Activated T-helper 1 cell treated with anti-CD3 and anti-CD28 coated beads, Interleukin-12 subunit alpha, Interleukin-12 subunit beta, Interleukin-2, Interleukin-4 antibody, amounts not matched to agents 30 ng/mL and 10 ng/mL and 1 ng/mL, durations not matched to agents 14 hours and 24 hours and 36 hours (primary cell): Measurements from ENCODE around the gene TPI1. TPM values are rescaled to one million over a fixed set of nuclear protein-coding genes. Genes with fewer than 3 reads are reported as not detected.

Experiments
- DNase-seq: peaks from one replicate; pipeline ENCODE4 v3.0.0; 2021; ENCODE audit warnings: low spot score
- H3K27ac Mint-ChIP-seq: one replicate; pipeline ENCODE4 v1.8.0; 2021; ENCODE audit warnings: mild to moderate bottlenecking, mixed read lengths
- H3K27me3 Mint-ChIP-seq: one replicate; pipeline ENCODE4 v1.8.0; 2022; ENCODE audit warnings: mild to moderate bottlenecking, moderate library complexity, mixed read lengths; ENCODE audit not compliant: insufficient read depth
- H3K36me3 Mint-ChIP-seq: one replicate; pipeline ENCODE4 v1.8.0; 2021; ENCODE audit warnings: low read depth, mixed read lengths
- H3K4me1 Mint-ChIP-seq: one replicate; pipeline ENCODE4 v1.8.0; 2021; ENCODE audit warnings: low read depth, mixed read lengths
- H3K4me3 Mint-ChIP-seq: one replicate; pipeline ENCODE4 v1.8.0; 2021; ENCODE audit warnings: mild to moderate bottlenecking, moderate library complexity, mixed read lengths
- H3K9me3 Mint-ChIP-seq: one replicate; pipeline ENCODE4 v1.8.0; 2021; ENCODE audit warnings: mixed read lengths
- intact Hi-C: fragments of 100-400 bp; cut with micrococcal nuclease; formaldehyde crosslinking; loops from one replicate; pipeline ENCODE4 v1.15.1; 2024
- total RNA-seq: library from RNA; stranded (reverse); gene quantifications from 2 replicates; pipeline ENCODE4 v1.2.3, GENCODE V29; 2022

TPI1 gene
- total RNA-seq, 1 donor from 2014 or later = 1,427 TPM

DNA sequence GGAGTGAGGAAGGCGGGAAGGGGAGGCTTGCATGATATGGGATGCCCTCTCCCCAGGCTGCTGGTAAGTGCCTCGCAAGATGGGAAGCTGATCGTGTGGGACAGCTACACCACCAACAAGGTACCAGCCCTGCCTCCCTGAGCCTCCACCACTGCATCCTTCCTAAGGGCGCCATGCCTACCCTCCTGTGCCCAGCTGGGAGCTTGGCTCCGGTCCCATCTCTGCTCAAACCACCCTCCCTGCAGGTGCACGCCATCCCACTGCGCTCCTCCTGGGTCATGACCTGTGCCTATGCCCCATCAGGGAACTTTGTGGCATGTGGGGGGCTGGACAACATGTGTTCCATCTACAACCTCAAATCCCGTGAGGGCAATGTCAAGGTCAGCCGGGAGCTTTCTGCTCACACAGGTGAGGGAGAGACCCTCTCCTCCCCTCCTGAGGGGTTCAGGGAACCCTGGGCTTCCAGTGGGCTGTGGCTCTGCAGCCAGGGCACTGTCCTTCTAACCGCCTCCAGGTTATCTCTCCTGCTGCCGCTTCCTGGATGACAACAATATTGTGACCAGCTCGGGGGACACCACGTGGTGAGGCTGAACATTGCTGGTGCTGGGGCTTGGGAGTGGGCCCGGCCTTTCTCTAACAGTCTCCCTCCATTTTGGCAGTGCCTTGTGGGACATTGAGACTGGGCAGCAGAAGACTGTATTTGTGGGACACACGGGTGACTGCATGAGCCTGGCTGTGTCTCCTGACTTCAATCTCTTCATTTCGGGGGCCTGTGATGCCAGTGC, 24.0 kb upstream of the TPI1 start:
- no peak for DNase-seq
- H3K9me3 Mint-ChIP-seq = no peaks in the 10 kb centered on the region

DNA sequence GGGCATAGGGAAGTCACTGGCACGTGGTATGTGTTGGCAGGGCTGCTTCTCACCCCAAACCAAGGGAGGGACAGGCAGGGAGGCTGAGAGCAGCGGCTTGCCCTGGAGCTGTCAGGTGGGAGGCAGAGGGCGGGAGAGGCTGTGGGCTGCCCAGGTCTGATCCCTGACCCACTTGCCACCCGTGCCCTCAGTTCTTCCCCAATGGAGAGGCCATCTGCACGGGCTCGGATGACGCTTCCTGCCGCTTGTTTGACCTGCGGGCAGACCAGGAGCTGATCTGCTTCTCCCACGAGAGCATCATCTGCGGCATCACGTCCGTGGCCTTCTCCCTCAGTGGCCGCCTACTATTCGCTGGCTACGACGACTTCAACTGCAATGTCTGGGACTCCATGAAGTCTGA, 21.9 kb upstream of the TPI1 start:
- Mint-ChIP-seq H3K27ac (no peak overlapping the region), H3K9me3 (no peaks in the 10 kb centered on the region), H3K4me1 (peaks cover 23% of the 10 kb centered on the region), H3K27me3 (no peaks in the 10 kb centered on the region), H3K36me3 (peaks cover 21% of the 10 kb centered on the region), H3K4me3 (no peak overlapping the region)
- DNase-seq = no peak
- intact Hi-C loops = no loop called here

More for the DNA sequence above, 24.0 kb upstream of the TPI1 start:
- Mint-ChIP-seq H3K36me3 (peaks cover 15% of the 10 kb centered on the region), H3K4me3 (no peak overlapping the region), H3K27me3 (peaks cover 2% of the 10 kb centered on the region), H3K27ac (no peak overlapping the region), H3K4me1 (peaks cover 9% of the 10 kb centered on the region)
- intact Hi-C loops = no loop called here

DNA sequence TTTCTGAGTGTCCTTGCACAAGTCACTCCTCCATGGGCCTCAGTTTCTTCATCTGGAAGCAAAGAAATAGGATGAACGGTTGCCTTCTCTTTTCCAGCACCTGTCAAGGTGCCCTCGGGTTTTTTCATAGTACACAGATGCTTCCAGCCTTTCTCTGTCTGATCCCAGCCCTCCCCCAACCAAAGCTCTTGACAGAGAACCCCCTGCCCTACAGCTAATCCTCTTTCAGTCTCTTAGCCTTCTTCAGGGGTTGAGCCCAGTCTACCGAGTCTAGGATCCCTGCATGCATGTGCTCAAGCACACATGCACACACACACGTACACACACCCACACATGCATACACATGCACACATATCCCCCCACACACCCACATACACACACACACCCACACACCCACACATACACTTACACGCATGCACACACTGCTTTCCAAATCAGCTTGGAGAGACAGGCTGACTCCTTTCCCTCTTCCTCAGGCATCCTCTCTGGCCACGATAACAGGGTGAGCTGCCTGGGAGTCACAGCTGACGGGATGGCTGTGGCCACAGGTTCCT, 20.9 kb upstream of the TPI1 start:
- no peaks in the 10 kb centered on the region for H3K9me3 Mint-ChIP-seq
- H3K4me3 Mint-ChIP-seq = no peak overlapping the region
- H3K27me3 Mint-ChIP-seq = no peaks in the 10 kb centered on the region
- H3K36me3 Mint-ChIP-seq = peaks cover 23% of the 10 kb centered on the region
- no peak for DNase-seq
- peaks cover 32% of the 10 kb centered on the region for H3K4me1 Mint-ChIP-seq
- intact Hi-C loops = no loop called here
- H3K27ac Mint-ChIP-seq = no peak overlapping the region

DNA sequence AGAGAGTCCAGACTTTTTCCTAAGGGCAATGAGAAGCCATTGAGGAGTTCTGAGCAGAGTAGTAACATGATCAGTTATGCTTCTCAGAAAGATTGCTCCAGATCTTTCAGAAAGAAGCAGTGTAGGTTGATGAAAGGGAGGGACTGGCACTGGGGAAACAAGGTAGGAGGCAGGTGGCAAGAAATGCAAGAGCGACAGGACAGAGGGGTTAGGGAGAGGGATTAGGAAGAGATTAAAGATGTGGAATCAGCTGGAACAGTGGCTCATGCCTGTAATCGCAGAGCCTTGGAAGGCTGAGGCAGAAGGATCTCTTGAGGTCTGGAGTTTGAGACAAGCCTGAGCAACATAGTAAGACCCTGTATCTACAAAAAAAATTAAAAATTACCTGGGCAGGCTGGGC, 19.7 kb upstream of the TPI1 start:
- Mint-ChIP-seq H3K36me3 (peaks cover 23% of the 10 kb centered on the region), H3K9me3 (no peaks in the 10 kb centered on the region), H3K27me3 (no peaks in the 10 kb centered on the region), H3K4me3 (no peak overlapping the region), H3K27ac (no peak overlapping the region), H3K4me1 (peaks cover 35% of the 10 kb centered on the region)
- intact Hi-C loops = no loop called here
- DNase-seq = no peak

DNA sequence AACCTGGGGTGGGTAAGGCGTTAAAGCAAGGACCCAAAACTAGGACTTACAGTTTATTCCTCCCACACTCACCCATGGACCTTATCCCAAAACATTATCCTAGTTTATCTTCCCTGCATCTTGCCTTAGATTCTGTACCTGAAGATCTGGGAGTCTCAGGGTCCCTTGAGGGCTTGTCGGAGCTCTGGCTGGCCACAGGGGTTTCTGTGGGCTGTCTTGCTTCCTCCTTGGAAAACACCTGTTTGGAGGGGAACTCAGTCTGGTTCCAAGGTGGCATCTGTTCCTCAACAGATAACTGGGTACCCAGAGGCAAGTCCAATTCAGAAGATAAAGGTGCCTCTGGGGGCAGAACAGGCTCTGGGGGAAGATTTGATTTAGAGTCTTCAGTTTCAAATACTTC, 17.9 kb upstream of the TPI1 start:
- Mint-ChIP-seq H3K36me3 (peaks cover 29% of the 10 kb centered on the region), H3K27me3 (peaks cover 2% of the 10 kb centered on the region), H3K27ac (peak overlapping the region; percentile 56), H3K4me1 (peaks cover 50% of the 10 kb centered on the region), H3K9me3 (no peaks in the 10 kb centered on the region), H3K4me3 (peak overlapping the region; percentile 91)
- no peak for DNase-seq
- intact Hi-C loops = no loop called here

DNA sequence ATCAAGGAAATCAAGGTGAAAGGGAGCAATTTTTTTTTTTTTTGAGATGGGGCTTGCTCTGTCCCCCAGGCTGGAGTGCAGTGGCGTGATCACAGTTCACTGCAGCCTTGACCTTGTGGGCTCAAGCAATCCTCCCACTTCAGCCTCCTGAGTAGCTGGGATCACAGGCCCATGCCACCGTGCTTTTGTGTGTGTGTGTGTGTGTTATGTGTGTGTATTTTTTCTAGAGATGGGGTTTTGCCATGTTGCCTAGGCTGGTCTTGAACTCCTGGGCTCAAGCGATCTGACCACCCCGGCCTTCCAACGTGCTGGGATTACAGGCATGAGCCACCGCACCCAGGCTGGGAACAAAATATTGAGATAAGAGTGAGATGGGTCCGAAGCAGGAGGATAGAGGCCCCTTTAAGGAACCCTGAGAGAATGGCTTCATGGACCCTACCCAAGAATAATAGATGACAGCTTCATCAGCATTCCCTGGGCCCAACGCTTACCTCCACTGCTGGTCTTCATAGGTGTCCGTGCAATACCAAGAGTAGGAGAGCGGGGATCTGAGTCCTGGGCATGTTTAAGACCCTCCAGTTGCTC, 17.3 kb upstream of the TPI1 start:
- peak overlapping the region; percentile 57 for H3K27ac Mint-ChIP-seq
- DNase-seq = no peak

DNA sequence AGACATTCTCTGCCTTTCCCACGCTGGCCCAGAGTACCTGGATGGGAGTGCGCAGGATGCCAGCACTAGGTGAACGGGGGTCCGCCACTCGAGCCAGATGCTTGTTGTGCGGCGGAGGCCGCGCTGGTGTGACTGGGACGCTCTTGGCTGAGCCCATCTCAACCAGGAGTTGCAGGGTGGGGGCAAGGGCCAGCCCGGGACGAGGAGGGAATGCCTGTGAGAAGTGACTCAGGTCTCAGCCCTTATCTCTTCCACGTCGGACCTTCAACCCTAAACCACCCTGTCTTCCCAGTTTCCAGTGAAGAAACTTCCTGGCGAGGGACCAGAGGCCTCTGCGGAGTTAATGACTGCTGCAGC, 16.6 kb upstream of the TPI1 start:
- no peak for DNase-seq
- intact Hi-C loops = loop anchor here (1.0 to 5.0 kb wide), 7 partner anchors 25 to 357 kb away; partner anchors contain the start of genes C1RL, CD4, GAPDH and MRPL51
- Mint-ChIP-seq H3K4me3 (peak overlapping the region; percentile 91), H3K9me3 (no peaks in the 10 kb centered on the region), H3K27ac (no peak overlapping the region), H3K36me3 (peaks cover 27% of the 10 kb centered on the region), H3K27me3 (peaks cover 2% of the 10 kb centered on the region), H3K4me1 (peaks cover 50% of the 10 kb centered on the region)

More for the DNA sequence above, 17.3 kb upstream of the TPI1 start:
- Mint-ChIP-seq H3K4me3 (peak overlapping the region; percentile 91), H3K27me3 (peaks cover 2% of the 10 kb centered on the region), H3K9me3 (no peaks in the 10 kb centered on the region), H3K36me3 (peaks cover 25% of the 10 kb centered on the region), H3K4me1 (peaks cover 50% of the 10 kb centered on the region)
- intact Hi-C loops = loop anchor here (5.0 kb wide), 1 partner anchor 257 kb away; the partner anchor contains the start of gene C1RL

DNA sequence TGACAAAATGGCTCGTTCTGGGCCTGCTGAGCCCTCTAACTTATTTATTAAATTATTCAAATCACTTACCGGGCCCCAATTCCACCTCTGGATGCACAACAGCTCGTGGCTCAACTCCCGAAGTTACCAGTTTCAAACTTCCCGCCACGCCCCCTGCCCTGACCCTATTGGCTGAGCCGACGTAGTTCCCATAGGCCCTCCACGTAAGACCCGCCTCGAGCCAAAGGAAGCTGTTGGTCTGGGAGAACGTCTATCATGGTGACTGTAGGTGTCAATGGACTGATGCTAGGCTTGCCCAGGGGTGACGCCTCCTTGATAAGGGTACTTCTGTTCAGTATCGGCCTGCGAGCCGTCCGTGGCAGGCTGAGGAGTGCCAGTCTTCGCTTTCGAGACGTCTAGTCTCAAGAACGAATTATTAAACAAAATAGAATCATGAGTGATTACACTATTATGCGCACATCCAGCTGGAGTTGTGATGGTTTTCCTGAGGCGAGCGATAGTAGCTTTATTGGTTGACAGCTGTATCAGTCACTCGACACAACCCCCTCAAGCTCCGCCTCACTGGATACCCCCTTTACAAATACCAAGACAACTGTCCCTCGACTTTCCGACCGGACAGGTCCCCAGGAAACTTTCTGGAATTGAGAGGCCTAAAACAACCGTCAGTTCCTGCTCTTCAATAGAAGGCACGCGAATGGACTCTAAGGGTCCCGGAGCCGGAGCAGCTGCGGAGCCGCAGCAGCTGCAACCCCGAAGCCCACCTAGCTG, 16.0 kb upstream of the TPI1 start, which contains the start of gene CDCA3:
Gene CDCA3, minus strand, starts transcription at position 134 of the 768 bp plus-strand sequence. CDS start 334 bp downstream, outside the sequence.
- Mint-ChIP-seq H3K9me3 (no peaks in the 10 kb centered on the region), H3K27ac (peak within 1 kb of the TSS; percentile 96), H3K4me3 (peak within 1 kb of the TSS; percentile 91), H3K36me3 (peaks cover 29% of the 10 kb centered on the region), H3K27me3 (peaks cover 2% of the 10 kb centered on the region), H3K4me1 (peaks cover 50% of the 10 kb centered on the region)
- peak; percentile 90 for DNase-seq
- intact Hi-C loops = loop anchor here (1.0 to 5.0 kb wide), 7 partner anchors 26 to 358 kb away; partner anchors contain the start of genes C1RL, CD4, GAPDH and MRPL51

DNA sequence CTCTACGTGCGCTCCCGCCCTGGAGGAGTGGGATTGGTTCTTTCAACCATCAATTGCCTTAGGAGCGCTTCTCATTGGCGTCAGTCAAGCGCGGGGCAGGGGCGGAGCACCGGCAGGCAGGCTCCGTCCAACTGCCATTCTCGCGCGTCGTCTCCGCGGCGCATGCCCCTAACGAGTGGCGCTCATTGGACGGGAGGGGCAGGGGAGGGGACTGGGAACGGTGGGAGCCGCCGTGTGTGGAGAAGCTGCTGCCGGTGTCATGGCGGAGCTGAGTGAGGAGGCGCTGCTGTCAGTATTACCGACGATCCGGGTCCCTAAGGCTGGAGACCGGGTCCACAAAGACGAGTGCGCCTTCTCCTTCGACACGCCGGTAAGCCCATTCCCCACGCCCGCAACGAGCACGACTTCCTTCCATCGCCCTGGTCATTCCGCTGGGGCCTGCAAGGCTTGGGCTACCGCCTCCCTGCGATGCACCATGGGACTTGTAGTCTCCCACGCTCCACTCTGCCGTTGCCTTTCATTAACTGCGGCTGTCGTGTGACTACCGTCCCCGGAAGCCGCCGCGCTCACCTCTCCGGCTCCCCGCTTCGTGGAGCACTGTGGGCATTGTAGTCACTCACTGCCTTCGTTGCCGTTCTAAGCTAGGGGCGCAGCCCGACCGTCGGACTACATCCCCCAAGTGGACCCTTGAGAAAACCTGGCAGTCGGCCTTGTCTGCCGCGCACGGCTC, 15.2 kb upstream of the TPI1 start, which contains the start of gene USP5:
Gene USP5, plus strand, starts transcription at position 230 of the 730 bp plus-strand sequence. Its CDS starts 30 bp downstream, at position 260.
- Mint-ChIP-seq H3K4me3 (peak within 1 kb of the TSS; percentile 91), H3K36me3 (peaks cover 25% of the 10 kb centered on the region), H3K27me3 (peaks cover 2% of the 10 kb centered on the region), H3K4me1 (peaks cover 46% of the 10 kb centered on the region), H3K27ac (peak within 1 kb of the TSS; percentile 96), H3K9me3 (no peaks in the 10 kb centered on the region)
- peak; percentile 98 for DNase-seq
- intact Hi-C loops = loop anchor here (1.0 to 5.0 kb wide), 19 partner anchors 15 to 359 kb away; partner anchors contain the start of genes C12orf57, C1RL, CD4 and CHD4

DNA sequence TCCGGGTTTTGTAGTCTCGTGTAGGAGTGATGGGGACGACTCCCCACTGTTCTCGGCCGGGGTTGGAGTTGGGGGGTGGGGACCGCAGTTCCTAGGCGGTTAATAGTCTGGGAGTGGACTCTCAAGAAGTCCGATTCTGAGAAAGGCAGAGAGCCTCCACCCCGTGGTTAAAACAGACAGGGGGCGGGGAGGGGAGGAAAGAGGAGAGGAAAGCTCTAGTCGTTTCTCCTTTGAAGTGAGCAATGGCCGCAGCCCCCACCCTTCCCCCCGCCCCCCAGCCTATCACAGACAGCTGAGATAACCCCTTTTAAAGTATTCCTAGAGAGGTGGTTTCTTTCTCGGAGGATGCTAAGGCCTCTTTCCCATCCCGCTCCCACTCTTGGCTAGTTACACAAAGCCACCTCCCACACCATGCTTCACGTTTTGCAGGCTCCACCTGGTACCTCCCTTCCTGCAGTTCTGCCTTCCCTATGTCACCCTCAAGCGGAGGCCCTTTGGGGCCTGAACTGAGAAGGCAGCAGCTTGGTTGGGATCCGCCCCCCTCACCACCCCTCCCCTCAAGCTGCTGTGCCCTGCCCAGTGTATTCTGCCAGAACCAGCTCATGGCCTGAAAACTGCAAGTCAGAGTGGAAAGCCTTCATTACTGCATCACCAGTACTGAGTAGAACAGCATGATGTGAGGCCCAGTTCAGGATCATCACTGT, 14.5 kb upstream of the TPI1 start:
- H3K27ac Mint-ChIP-seq = peak overlapping the region; percentile 96
- peaks cover 2% of the 10 kb centered on the region for H3K27me3 Mint-ChIP-seq
- H3K36me3 Mint-ChIP-seq = peaks cover 27% of the 10 kb centered on the region
- DNase-seq = peak; percentile 58
- intact Hi-C loops = loop anchor here (1.0 to 5.0 kb wide), 14 partner anchors 14 to 254 kb away; partner anchors contain the start of genes C12orf57, C1RL, CHD4 and COPS7A
- H3K9me3 Mint-ChIP-seq = no peaks in the 10 kb centered on the region
- peak overlapping the region; percentile 91 for H3K4me3 Mint-ChIP-seq
- peaks cover 42% of the 10 kb centered on the region for H3K4me1 Mint-ChIP-seq

DNA sequence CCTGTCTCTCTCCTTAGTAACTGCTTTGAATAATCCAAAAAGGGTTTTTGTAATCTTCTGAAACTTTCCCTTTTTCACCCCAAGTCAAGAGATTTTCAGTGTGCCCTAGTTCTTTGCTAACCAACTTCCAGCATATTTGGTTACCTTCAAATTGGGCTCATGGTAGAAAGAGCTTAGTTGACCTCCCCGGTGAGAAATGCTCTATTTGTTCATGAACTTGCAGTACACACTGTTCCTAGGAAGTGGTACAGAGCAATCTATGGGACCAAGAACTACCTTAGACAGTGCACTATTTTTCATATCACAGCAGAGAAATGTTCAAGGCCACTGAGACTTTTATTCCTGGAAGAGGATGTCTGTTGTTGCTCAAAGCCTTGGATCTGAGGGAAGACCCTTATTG, 13.7 kb upstream of the TPI1 start:
- intact Hi-C loops = loop anchor here (1.0 to 5.0 kb wide), 2 partner anchors 165 to 254 kb away; partner anchors contain the start of genes C1RL and LPCAT3
- Mint-ChIP-seq H3K27ac (peak overlapping the region; percentile 96), H3K4me1 (peaks cover 41% of the 10 kb centered on the region), H3K4me3 (peak overlapping the region; percentile 91), H3K9me3 (no peaks in the 10 kb centered on the region), H3K27me3 (peaks cover 2% of the 10 kb centered on the region), H3K36me3 (peaks cover 29% of the 10 kb centered on the region)
- no peak for DNase-seq
